ENCODE data around the gene THRSP. TPM values are rescaled to one million over a fixed set of nuclear protein-coding genes. Genes with fewer than 3 reads are reported as not detected.
"Not testable (repeated sequence)": the region's sequence is repeated elsewhere in the genome, so short reads cannot be mapped to it uniquely, and the experiment has no call there.

The THRSP gene
- total RNA-seq, 1 donor from 2014 or later: not detected

DNA sequence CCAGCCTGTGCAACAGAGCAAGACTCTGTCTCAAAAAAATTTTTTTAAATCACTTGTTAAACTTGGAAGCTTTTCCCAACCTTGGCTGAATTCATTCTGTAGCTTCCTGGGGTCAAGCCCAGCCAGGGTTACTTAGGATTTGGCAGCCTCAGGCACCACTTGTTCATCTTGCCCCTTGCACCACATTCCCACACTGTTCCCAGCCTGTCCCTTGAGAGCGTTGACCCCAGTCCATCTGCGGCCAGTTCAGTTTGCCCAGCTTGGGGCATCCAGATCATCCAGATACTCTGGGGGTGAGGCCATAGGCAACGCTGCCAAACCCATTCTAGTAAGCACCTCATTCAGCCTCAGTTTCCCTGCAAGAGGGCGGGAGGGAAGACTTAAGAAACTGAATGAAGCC is 8.7 kb upstream of the THRSP start:
- H3K27ac Mint-ChIP-seq: no peak overlapping the region
- H3K9me3 Mint-ChIP-seq: no peaks in the 10 kb centered on the region

DNA sequence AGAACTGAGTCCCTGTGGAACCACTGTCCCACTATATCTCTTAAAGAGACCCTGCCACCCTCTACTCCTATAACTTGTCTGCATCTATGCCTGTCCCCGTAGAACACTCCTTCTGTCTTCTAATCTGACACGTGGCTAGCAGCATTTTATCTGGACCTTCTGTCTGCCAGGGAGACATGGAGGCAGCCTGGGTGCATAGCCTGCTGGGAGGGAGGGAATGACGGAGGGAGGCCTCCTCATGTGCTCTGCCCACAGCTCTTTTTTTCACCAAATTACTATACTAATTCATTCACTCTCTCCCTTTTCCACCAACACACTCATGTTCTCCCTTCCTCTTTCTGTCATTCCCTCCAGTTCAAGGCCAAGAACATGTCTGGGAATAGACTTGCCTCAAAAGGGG is 7.6 kb upstream of the THRSP start:
- Mint-ChIP-seq H3K9me3 (no peaks in the 10 kb centered on the region), H3K36me3 (no peaks in the 10 kb centered on the region), H3K4me1 (ENCODE audit: unreplicated experiment) (no peaks in the 10 kb centered on the region), H3K27me3 (no peaks in the 10 kb centered on the region), H3K4me3 (no peak overlapping the region), H3K27ac (no peak overlapping the region)
- TF ChIP-seq, protein P1, sequence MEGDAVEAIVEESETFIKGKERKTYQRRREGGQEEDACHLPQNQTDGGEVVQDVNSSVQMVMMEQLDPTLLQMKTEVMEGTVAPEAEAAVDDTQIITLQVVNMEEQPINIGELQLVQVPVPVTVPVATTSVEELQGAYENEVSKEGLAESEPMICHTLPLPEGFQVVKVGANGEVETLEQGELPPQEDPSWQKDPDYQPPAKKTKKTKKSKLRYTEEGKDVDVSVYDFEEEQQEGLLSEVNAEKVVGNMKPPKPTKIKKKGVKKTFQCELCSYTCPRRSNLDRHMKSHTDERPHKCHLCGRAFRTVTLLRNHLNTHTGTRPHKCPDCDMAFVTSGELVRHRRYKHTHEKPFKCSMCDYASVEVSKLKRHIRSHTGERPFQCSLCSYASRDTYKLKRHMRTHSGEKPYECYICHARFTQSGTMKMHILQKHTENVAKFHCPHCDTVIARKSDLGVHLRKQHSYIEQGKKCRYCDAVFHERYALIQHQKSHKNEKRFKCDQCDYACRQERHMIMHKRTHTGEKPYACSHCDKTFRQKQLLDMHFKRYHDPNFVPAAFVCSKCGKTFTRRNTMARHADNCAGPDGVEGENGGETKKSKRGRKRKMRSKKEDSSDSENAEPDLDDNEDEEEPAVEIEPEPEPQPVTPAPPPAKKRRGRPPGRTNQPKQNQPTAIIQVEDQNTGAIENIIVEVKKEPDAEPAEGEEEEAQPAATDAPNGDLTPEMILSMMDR (conservative IDR thresholded peaks at IDR 0.05): no peak
- DNase-seq (ENCODE audit: extremely low spot score, unreplicated experiment): no peak

More for the DNA sequence above, 8.7 kb upstream of the THRSP start:
- DNase-seq (ENCODE audit: extremely low spot score, unreplicated experiment): no peak
- Mint-ChIP-seq H3K4me3 (no peak overlapping the region), H3K36me3 (no peaks in the 10 kb centered on the region), H3K27me3 (no peaks in the 10 kb centered on the region), H3K4me1 (ENCODE audit: unreplicated experiment) (no peaks in the 10 kb centered on the region)
- TF ChIP-seq, protein P1 (conservative IDR thresholded peaks at IDR 0.05): no peak

DNA sequence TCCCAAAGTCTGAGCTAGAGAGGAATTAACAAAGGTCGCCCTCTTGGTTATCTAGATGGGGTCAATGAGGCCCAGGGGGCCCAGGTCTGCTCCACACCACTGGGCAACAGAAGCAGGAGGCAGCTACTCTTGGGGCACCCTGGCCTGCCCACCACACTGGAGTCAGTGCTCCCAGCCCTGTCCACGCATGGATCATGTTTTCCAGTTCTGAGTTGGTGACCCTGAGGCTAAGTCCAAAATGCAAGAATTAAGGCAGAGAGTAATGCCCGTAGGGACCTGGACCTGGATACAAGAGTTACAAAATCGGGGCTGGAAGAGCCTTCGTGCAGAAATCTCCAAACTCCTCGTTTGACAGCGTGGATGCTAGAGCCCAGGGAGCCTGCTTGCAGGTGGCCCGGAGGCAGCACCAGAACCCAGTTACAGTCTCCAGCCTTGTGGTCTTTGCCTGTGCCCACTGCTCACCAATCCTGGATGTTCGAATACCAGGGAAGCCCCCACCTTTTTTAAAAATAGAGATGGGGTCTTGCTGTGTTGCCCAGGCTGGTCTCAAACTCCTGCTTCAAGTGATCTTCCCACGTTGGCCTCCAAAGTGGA is 6.1 kb upstream of the THRSP start:
- no peak overlapping the region for H3K27ac Mint-ChIP-seq
- H3K4me1 Mint-ChIP-seq (ENCODE audit: unreplicated experiment): no peaks in the 10 kb centered on the region
- TF ChIP-seq, protein P1 (conservative IDR thresholded peaks at IDR 0.05): no peak
- no peaks in the 10 kb centered on the region for H3K27me3 Mint-ChIP-seq
- H3K4me3 Mint-ChIP-seq: no peak overlapping the region
- DNase-seq (ENCODE audit: extremely low spot score, unreplicated experiment): no peak
- no peaks in the 10 kb centered on the region for H3K9me3 Mint-ChIP-seq
- H3K36me3 Mint-ChIP-seq: no peaks in the 10 kb centered on the region

DNA sequence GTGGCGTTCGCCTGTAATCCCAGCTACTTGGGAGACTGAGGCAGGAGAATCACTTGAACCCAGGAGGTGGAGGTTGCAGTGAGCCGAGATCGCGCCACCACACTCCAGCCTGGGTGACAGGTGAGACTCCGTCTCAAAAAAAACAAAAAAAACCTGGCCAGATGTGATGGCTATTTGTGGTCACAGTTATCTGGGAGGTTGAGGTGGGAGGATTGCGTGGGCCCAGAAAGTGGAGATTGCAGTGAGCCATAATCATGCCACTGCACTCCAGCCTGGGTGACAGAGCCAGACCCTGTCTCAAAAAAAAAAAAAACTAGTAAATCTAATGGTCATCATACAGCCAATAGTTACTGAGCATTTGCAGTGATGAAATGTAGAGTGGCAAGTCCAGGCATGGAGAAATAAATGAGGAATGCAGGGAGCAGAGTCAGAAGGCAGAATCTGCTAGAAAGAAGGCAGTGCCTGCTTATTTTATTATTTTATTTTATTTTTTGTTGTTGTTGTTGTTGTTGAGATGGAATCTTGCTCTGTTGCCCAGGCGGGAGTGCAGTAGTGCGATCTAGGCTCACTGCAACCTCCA is 3.8 kb upstream of the THRSP start:
- H3K27ac Mint-ChIP-seq; H3K36me3 Mint-ChIP-seq; H3K9me3 Mint-ChIP-seq; H3K27me3 Mint-ChIP-seq; H3K4me1 Mint-ChIP-seq (ENCODE audit: unreplicated experiment); H3K4me3 Mint-ChIP-seq; DNase-seq (ENCODE audit: extremely low spot score, unreplicated experiment): not testable (repeated sequence)

DNA sequence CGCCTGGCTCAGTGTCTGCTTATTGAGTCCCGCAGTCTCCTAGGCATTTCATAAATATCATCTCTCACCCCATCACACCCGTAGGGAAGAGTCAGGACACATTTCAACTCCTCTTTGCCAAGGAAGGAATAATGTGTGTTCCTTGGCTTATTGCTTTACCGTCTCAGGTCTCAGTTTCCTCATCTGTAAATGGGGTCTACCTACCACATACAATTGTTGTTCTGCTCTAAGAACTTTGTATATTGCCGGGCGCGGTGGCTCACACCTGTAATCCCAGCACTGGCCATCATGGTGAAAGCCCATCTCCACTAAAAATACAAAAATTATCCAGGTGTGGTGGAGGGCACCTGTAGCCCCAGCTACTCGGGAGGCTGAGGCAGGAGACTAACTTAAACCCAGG is 3.1 kb upstream of the THRSP start:
- Mint-ChIP-seq H3K4me3 (no peak overlapping the region), H3K27ac (no peak overlapping the region), H3K9me3 (no peaks in the 10 kb centered on the region), H3K27me3 (no peaks in the 10 kb centered on the region), H3K36me3 (no peaks in the 10 kb centered on the region), H3K4me1 (ENCODE audit: unreplicated experiment) (no peaks in the 10 kb centered on the region)
- TF ChIP-seq, protein P1 (conservative IDR thresholded peaks at IDR 0.05): no peak
- DNase-seq (ENCODE audit: extremely low spot score, unreplicated experiment): no peak

DNA sequence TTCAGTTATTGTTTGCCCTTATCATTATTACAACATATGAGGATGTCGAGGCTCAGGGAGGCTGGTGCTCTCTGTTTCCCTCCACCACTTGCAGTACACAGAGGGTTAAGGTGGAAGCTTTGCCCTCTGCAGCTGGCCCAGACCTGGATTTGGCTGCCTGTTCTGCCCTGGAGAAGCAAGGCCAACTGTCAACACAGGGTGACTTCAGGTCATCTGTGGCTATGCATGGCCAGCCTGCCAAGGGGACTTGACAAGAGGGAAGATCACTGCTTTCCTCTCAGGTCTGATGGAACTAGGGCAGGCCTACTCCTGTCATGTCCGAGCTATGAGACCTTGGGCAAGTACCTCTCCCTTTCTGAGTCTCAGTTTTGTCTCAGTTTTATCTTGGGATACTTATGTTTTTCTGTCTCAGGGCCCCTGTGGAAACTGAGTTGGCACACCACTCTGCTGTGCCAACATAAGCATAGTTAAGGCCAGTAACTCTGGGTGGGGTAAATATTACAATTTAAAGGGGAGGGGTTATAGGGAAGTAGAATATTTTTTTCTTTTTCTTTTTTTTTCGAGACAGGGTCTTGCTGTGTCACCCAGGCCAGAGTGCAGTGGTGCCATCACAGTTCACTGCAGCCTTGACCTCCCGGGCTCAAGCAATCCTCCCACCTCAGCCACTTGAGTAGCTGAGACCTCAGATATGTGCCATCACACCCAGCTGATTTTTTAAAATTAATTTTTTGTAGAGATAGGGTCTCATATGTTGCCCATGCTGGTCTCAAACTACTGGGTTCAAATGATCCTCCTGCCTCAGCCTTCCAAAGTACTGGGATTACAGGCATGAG is 2.4 kb upstream of the THRSP start:
- Mint-ChIP-seq H3K27ac (peak overlapping the region; percentile 13), H3K9me3 (no peaks in the 10 kb centered on the region), H3K27me3 (no peaks in the 10 kb centered on the region), H3K4me1 (ENCODE audit: unreplicated experiment) (no peaks in the 10 kb centered on the region), H3K36me3 (no peaks in the 10 kb centered on the region), H3K4me3 (no peak overlapping the region)
- no peak for DNase-seq (ENCODE audit: extremely low spot score, unreplicated experiment)
- TF ChIP-seq, protein P1 (conservative IDR thresholded peaks at IDR 0.05): no peak

Measured in type B pancreatic cell (in vitro differentiated cells).